Measurements from ENCODE around the gene PLOD2. TPM values are rescaled to one million over a fixed set of nuclear protein-coding genes. Genes with fewer than 3 reads are reported as not detected.

The PLOD2 gene
- total RNA-seq, 1 donor from 2014 or later = 208 TPM

GRCh38 chr3:146035366-146035765, 125.6 kb downstream of the PLOD2 start:
- Mint-ChIP-seq H3K27me3 (ENCODE audit: low read depth) (no peaks in the 10 kb centered on the region), H3K4me1 (ENCODE audit: low read depth) (no peaks in the 10 kb centered on the region), H3K9me3 (ENCODE audit: low read depth) (peaks cover 5% of the 10 kb centered on the region), H3K36me3 (ENCODE audit: low read depth) (peaks cover 10% of the 10 kb centered on the region), H3K4me3 (ENCODE audit: unreplicated experiment) (no peak overlapping the region), H3K27ac (ENCODE audit: unreplicated experiment) (no peak overlapping the region)
- no peak for TF ChIP-seq CTCF (IDR thresholded peaks at IDR 0.05)
- DNase-seq (ENCODE audit: low spot score) = no peak

- Mint-ChIP-seq H3K36me3 (ENCODE audit: low read depth) (peaks cover 17% of the 10 kb centered on the region), H3K27me3 (ENCODE audit: low read depth) (no peaks in the 10 kb centered on the region), H3K9me3 (ENCODE audit: low read depth) (peaks cover 12% of the 10 kb centered on the region), H3K4me3 (ENCODE audit: unreplicated experiment) (no peak overlapping the region), H3K4me1 (ENCODE audit: low read depth) (no peaks in the 10 kb centered on the region), H3K27ac (ENCODE audit: unreplicated experiment) (no peak overlapping the region)
- TF ChIP-seq CTCF (IDR thresholded peaks at IDR 0.05) = no peak
- no peak for DNase-seq (ENCODE audit: low spot score)
These were observed 127.0 kb downstream of the PLOD2 start for GRCh38 chr3:146033950-146034349.

GRCh38 chr3:146026547-146026946, 134.4 kb downstream of the PLOD2 start:
- H3K4me3 Mint-ChIP-seq (ENCODE audit: unreplicated experiment) = no peak overlapping the region
- peaks cover 16% of the 10 kb centered on the region for H3K36me3 Mint-ChIP-seq (ENCODE audit: low read depth)
- DNase-seq (ENCODE audit: low spot score) = no peak
- no peaks in the 10 kb centered on the region for H3K4me1 Mint-ChIP-seq (ENCODE audit: low read depth)
- H3K27ac Mint-ChIP-seq (ENCODE audit: unreplicated experiment) = no peak overlapping the region
- H3K9me3 Mint-ChIP-seq (ENCODE audit: low read depth) = peaks cover 22% of the 10 kb centered on the region
- H3K27me3 Mint-ChIP-seq (ENCODE audit: low read depth) = no peaks in the 10 kb centered on the region
- peak; percentile 76 for TF ChIP-seq CTCF (IDR thresholded peaks at IDR 0.05)

- no peak for TF ChIP-seq CTCF (IDR thresholded peaks at IDR 0.05)
- Mint-ChIP-seq H3K27me3 (ENCODE audit: low read depth) (no peaks in the 10 kb centered on the region), H3K27ac (ENCODE audit: unreplicated experiment) (no peak overlapping the region), H3K36me3 (ENCODE audit: low read depth) (peaks cover 4% of the 10 kb centered on the region), H3K4me3 (ENCODE audit: unreplicated experiment) (no peak overlapping the region), H3K4me1 (ENCODE audit: low read depth) (peaks cover 7% of the 10 kb centered on the region), H3K9me3 (ENCODE audit: low read depth) (peaks cover 11% of the 10 kb centered on the region)
- no peak for DNase-seq (ENCODE audit: low spot score)
These were observed 136.7 kb downstream of the PLOD2 start for GRCh38 chr3:146024260-146024659.

GRCh38 chr3:146020969-146021368, 140.0 kb downstream of the PLOD2 start:
- no peak for DNase-seq (ENCODE audit: low spot score)
- H3K4me3 Mint-ChIP-seq (ENCODE audit: unreplicated experiment) = no peak overlapping the region
- peak; percentile 31 for TF ChIP-seq CTCF (IDR thresholded peaks at IDR 0.05)
- H3K4me1 Mint-ChIP-seq (ENCODE audit: low read depth) = peaks cover 11% of the 10 kb centered on the region
- H3K9me3 Mint-ChIP-seq (ENCODE audit: low read depth) = peaks cover 4% of the 10 kb centered on the region
- H3K27ac Mint-ChIP-seq (ENCODE audit: unreplicated experiment) = no peak overlapping the region
- H3K27me3 Mint-ChIP-seq (ENCODE audit: low read depth) = no peaks in the 10 kb centered on the region
- peaks cover 7% of the 10 kb centered on the region for H3K36me3 Mint-ChIP-seq (ENCODE audit: low read depth)
